Measurements from ENCODE around the gene PIGP. TPM values are rescaled to one million over a fixed set of nuclear protein-coding genes. Genes with fewer than 3 reads are reported as not detected.

PIGP gene
- 13.0 and 13.2 TPM in 2 replicates for total RNA-seq (2021)
- long read RNA-seq, full-length matches to known transcripts, result 7 of 12 reads
- long read RNA-seq, partial matches to known transcripts, result 3 of 12 reads
- long read RNA-seq, other reads (novel, unspliced or antisense), result 2 of 12 reads

DNA sequence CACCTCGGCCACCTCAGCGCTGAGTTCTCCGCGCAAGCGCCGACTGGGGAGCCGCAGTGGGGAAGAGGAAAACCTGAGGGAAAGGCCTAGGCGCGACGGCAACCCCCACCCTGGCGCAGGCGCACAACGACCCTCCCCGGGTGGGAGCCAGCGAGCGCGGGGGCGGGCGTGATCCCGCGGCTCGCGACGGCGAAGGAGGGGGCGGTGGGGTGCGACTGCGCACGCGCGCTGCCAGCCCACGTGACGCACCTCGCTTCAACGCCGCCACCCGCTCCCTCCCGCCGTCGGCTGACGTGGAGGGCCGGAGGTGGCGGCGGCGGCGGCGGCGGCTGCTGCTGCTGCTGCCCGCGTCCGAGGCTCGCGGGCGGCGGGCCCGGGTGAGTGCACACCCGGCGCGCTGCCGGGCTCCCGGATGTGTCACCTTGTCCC is at the start of gene PIGP, which contains the start of gene TTC3:
TSS of gene PIGP (minus strand) at position 84 of the 429 bp plus-strand sequence. CDS start 556 bp downstream, outside the sequence.
TSS of gene TTC3 (plus strand) at position 267 of the 429 bp plus-strand sequence. CDS start 14,004 bp downstream, outside the sequence.
- peak within 1 kb of the TSS; percentile 5 for H4K91ac ChIP-seq (ENCODE audit: insufficient read length, low read depth, low read length)
- no peaks in the 10 kb centered on the region for H4K20me1 ChIP-seq (ENCODE audit: control insufficient read depth, insufficient read depth, insufficient read length)
- H3K79me2 ChIP-seq (ENCODE audit: insufficient read depth, low read length), result 0 out of 2 replicates have a peak, but pooled peaks cover 3% of the 10 kb centered on the region
- no peak within 1 kb of the TSS for H2AK5ac ChIP-seq (ENCODE audit: insufficient read length, low read length)
- peaks cover 5% of the 10 kb centered on the region; the same call in 1 of the 2 replicates for H3K4me1 ChIP-seq (ENCODE audit: insufficient read depth, low read length)
- H3K27me3 ChIP-seq (ENCODE audit: insufficient read depth, low read length), result peaks cover 11% of the 10 kb centered on the region; the same call in 1 of the 2 replicates
- H3K4me2 ChIP-seq (ENCODE audit: insufficient read depth, insufficient read length, low read length), result peak within 1 kb of the TSS; percentile 94
- peak within 1 kb of the TSS; percentile 53 for H2BK120ac ChIP-seq (ENCODE audit: low read depth, low read length, poor library complexity, severe bottlenecking)
- H3K56ac ChIP-seq (ENCODE audit: insufficient read length, low read depth, low read length), result no peak within 1 kb of the TSS
- no peaks in the 10 kb centered on the region for H3K79me1 ChIP-seq (ENCODE audit: insufficient read depth, low read depth, low read length, poor library complexity, severe bottlenecking)
- no peak within 1 kb of the TSS; the same call in 1 of the 2 replicates for H3K4ac ChIP-seq (ENCODE audit: low read depth, low read length)
- peaks cover 0 to 9% (median 4%) of the 10 kb centered on the region in 3 experiments; a peak in 4 of 7 replicates for H3K36me3 Mint-ChIP-seq (ENCODE audit: insufficient read depth in 1 of 3, low read depth in 3 of 3)
- no peak within 1 kb of the TSS for H2BK5ac ChIP-seq (ENCODE audit: insufficient read length, low read length)
- H2BK20ac ChIP-seq (ENCODE audit: low read depth, low read length, poor library complexity, severe bottlenecking), result no peak within 1 kb of the TSS
- peaks cover 24 to 30% of the 10 kb centered on the region in 2 experiments for H3K4me1 Mint-ChIP-seq
- H3K9ac ChIP-seq (ENCODE audit: extremely low read depth, insufficient read length, low read length), result peak within 1 kb of the TSS; percentile 75
- peak within 1 kb of the TSS; percentile 26 for H3K27ac ChIP-seq (ENCODE audit: insufficient read length, low read depth, low read length)
- H3K14ac ChIP-seq (ENCODE audit: insufficient read depth, low read length), result peak within 1 kb of the TSS; percentile 97
- peak within 1 kb of the TSS; percentile 29 for H4K8ac ChIP-seq (replicated peaks; ENCODE audit: insufficient read length, low read depth, low read length)
- H2BK12ac ChIP-seq (ENCODE audit: insufficient read length, low read depth, low read length), result no peak within 1 kb of the TSS
- DNase-seq, result peak; percentile 89
- peaks cover 24% of the 10 kb centered on the region for H3K27me3 Mint-ChIP-seq (ENCODE audit: low read depth)
- H4K5ac ChIP-seq (ENCODE audit: insufficient read length, low read depth, low read length), result peak within 1 kb of the TSS; percentile 14
- H2AFZ ChIP-seq (ENCODE audit: low read length), result peak within 1 kb of the TSS; percentile 50
- H3K18ac ChIP-seq (ENCODE audit: insufficient read length, low read depth, low read length), result peak within 1 kb of the TSS; percentile 86
- peak within 1 kb of the TSS; percentile 8 to 73 (median 70); a peak in 4 of 7 replicates for H3K27ac Mint-ChIP-seq
- peaks cover 14% of the 10 kb centered on the region for H3K23me2 ChIP-seq (ENCODE audit: insufficient read length, low read depth, low read length, poor library complexity, severe bottlenecking)
- H3T11ph ChIP-seq (ENCODE audit: low read length), result peak within 1 kb of the TSS; percentile 46
- no CpG with 5 or more reads among the region's 61 CpGs for WGBS (ENCODE audit: extremely low coverage, insufficient read length, low lambda C conversion rate)
- H3K23ac ChIP-seq (ENCODE audit: insufficient read length, low read depth, low read length), result no peak within 1 kb of the TSS
- H3K9me3 ChIP-seq (ENCODE audit: control insufficient read depth, low read depth, low read length), result no peaks in the 10 kb centered on the region
- no peak within 1 kb of the TSS for H2BK15ac ChIP-seq (ENCODE audit: low read depth, low read length)
- H3K9me3 Mint-ChIP-seq, result no peaks in the 10 kb centered on the region; a peak in 1 of 5 replicates
- TF ChIP-seq, protein P1, sequence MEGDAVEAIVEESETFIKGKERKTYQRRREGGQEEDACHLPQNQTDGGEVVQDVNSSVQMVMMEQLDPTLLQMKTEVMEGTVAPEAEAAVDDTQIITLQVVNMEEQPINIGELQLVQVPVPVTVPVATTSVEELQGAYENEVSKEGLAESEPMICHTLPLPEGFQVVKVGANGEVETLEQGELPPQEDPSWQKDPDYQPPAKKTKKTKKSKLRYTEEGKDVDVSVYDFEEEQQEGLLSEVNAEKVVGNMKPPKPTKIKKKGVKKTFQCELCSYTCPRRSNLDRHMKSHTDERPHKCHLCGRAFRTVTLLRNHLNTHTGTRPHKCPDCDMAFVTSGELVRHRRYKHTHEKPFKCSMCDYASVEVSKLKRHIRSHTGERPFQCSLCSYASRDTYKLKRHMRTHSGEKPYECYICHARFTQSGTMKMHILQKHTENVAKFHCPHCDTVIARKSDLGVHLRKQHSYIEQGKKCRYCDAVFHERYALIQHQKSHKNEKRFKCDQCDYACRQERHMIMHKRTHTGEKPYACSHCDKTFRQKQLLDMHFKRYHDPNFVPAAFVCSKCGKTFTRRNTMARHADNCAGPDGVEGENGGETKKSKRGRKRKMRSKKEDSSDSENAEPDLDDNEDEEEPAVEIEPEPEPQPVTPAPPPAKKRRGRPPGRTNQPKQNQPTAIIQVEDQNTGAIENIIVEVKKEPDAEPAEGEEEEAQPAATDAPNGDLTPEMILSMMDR (conservative IDR thresholded peaks at IDR 0.05), result no peak
- peak within 1 kb of the TSS; percentile 82 to 94 for H3K4me3 Mint-ChIP-seq

Data from H9 (cell line).